ENCODE data around the gene FAM161A. TPM values are rescaled to one million over a fixed set of nuclear protein-coding genes. Genes with fewer than 3 reads are reported as not detected.

FAM161A gene
- total and polyA plus RNA-seq, 2 experiments from 2014 or later = 16.2 to 27.4 TPM

- ATAC-seq (no peak), DNase-seq (ENCODE audit: low spot score) (no peak)
- H3K36me3 ChIP-seq (ENCODE audit: insufficient read depth) = no peaks in the 10 kb centered on the region
- no peaks in the 10 kb centered on the region for H3K27me3 ChIP-seq (ENCODE audit: insufficient read depth)
- Mint-ChIP-seq H3K4me3 (no peak overlapping the region), H3K27ac (no peak overlapping the region), H3K4me1 (peaks cover 4% of the 10 kb centered on the region), H3K36me3 (ENCODE audit: low read depth) (no peaks in the 10 kb centered on the region), H3K27me3 (ENCODE audit: insufficient read depth, low read depth, poor library complexity) (peaks cover 9% of the 10 kb centered on the region), H3K9me3 (no peaks in the 10 kb centered on the region)
- H4K20me1 ChIP-seq (replicated peaks; ENCODE audit: insufficient read depth) = no peaks in the 10 kb centered on the region
- H2AFZ ChIP-seq = no peak overlapping the region
- H3F3A ChIP-seq (replicated peaks; ENCODE audit: low read depth) = no peaks in the 10 kb centered on the region
- H3K27ac ChIP-seq (ENCODE audit: low read depth) = no peak overlapping the region
- TF ChIP-seq ETS1 (IDR thresholded peaks at IDR 0.05) (no peak), ZNF331 (CRISPR knock-in tag; IDR thresholded peaks at IDR 0.05; ENCODE audit: low read depth) (no peak), JUNB (IDR thresholded peaks at IDR 0.05; ENCODE audit: unreplicated experiment) (no peak), CTCF (conservative IDR thresholded peaks at IDR 0.05; ENCODE audit: low read depth in 2 of 2) (no peak), ZNF462 (CRISPR knock-in tag; IDR thresholded peaks at IDR 0.05) (no peak), EZH2phosphoT487 (IDR thresholded peaks at IDR 0.05; ENCODE audit: unreplicated experiment) (no peak), POLR2AphosphoS5 (IDR thresholded peaks at IDR 0.05; ENCODE audit: low read depth) (no peak), EZH2 (IDR thresholded peaks at IDR 0.05; ENCODE audit: low read depth, unreplicated experiment) (no peak), NANOG (IDR thresholded peaks at IDR 0.05; ENCODE audit: borderline replicate concordance) (no peak), STAT1 (IDR thresholded peaks at IDR 0.05; ENCODE audit: unreplicated experiment) (no peak), ZNF114 (CRISPR knock-in tag; IDR thresholded peaks at IDR 0.05) (no peak), CREB1 (CRISPR knock-in tag; IDR thresholded peaks at IDR 0.05; ENCODE audit: low read depth) (no peak), REST (IDR thresholded peaks at IDR 0.05; ENCODE audit: unreplicated experiment) (no peak)
- 0 out of 2 replicates have a peak, but pooled peaks cover 1% of the 10 kb centered on the region for H3K4me1 ChIP-seq (ENCODE audit: insufficient read depth)
- no peak overlapping the region for H3K4me3 ChIP-seq
- no peak overlapping the region for H3K4me2 ChIP-seq
- no peaks in the 10 kb centered on the region for H3K79me2 ChIP-seq (replicated peaks; ENCODE audit: insufficient read depth)
- no peaks in the 10 kb centered on the region; the same call in 1 of the 2 replicates for H3K9me2 ChIP-seq (ENCODE audit: insufficient read depth)
These were observed 46.7 kb downstream of the FAM161A start for GRCh38 chr2:61807036-61807757.
